Lower lobe of right lung (tissue), 2 donors: ENCODE results near the gene SHC1. TPM values are rescaled to one million over a fixed set of nuclear protein-coding genes. Genes with fewer than 3 reads are reported as not detected.
A peak's percentile ranks its signal among the peaks of the same experiment; 100 is the strongest.

Experiments used
- ATAC-seq, 2 donors: fragments of 200-7000 bp; cut with Tn5 transposase; one replicate each; pipeline ENCODE4 v1.9.1; 2020 to 2022; ENCODE audit warnings: mild to moderate bottlenecking in 2 of 2, moderate library complexity in 2 of 2
- DNase-seq: peaks from one replicate; pipeline ENCODE4 v3.0.0-alpha.2; 2020
- H3K27ac ChIP-seq: fragments of 200-600 bp; one replicate; pipeline ENCODE4 v1.8.0; 2022
- H3K27me3 ChIP-seq: fragments of 200-600 bp; one replicate; pipeline ENCODE4 v1.8.0; 2022; ENCODE audit warnings: low read depth
- H3K36me3 ChIP-seq: fragments of 200-600 bp; one replicate; pipeline ENCODE4 v1.8.0; 2022; ENCODE audit warnings: mild to moderate bottlenecking
- H3K4me1 ChIP-seq: fragments of 200-600 bp; one replicate; pipeline ENCODE4 v1.8.0; 2022
- H3K4me3 ChIP-seq: fragments of 200-600 bp; one replicate; pipeline ENCODE4 v1.8.0; 2022; ENCODE audit warnings: mild to moderate bottlenecking
- H3K9me3 ChIP-seq: fragments of 200-600 bp; one replicate; pipeline ENCODE4 v1.8.0; 2022
- CTCF ChIP-seq: fragments of 200-600 bp; IDR thresholded peaks from one replicate; pipeline ENCODE4 v1.8.0; 2022; ENCODE audit warnings: antibody characterized with exemption, mild to moderate bottlenecking
- intact Hi-C: fragments of 100-400 bp; cut with DNase I; formaldehyde crosslinking; loops from one replicate; pipeline ENCODE4 v1.11.0; 2022
- total RNA-seq: library from RNA; stranded (reverse); fragmentation: NEBNext Ultra II Directional; extraction: Animal tissue kit (Norgen Biotek cat#: 25700); gene quantifications from one replicate; pipeline ENCODE4 v1.2.1, GENCODE V29; 2021
- donor health status: DM: no; HTN: yes; CAD: no; lungs with severe emphysema.

The SHC1 gene
- total RNA-seq, 1 donor from 2014 or later: 94.8 TPM

GRCh38 chr1:155013632-155014031 is 43.1 kb upstream of the SHC1 start:
- no peak for TF ChIP-seq CTCF
- intact Hi-C loops: no loop called here
- H3K36me3 ChIP-seq: peaks cover 34% of the 10 kb centered on the region
- H3K4me3 ChIP-seq: no peak overlapping the region
- H3K9me3 ChIP-seq: no peaks in the 10 kb centered on the region
- peaks cover 89% of the 10 kb centered on the region for H3K4me1 ChIP-seq
- H3K27me3 ChIP-seq: no peaks in the 10 kb centered on the region
- no peak for ATAC-seq
- H3K27ac ChIP-seq: no peak overlapping the region
- DNase-seq: no peak

GRCh38 chr1:155012776-155013602 is 42.4 kb upstream of the SHC1 start:
- Histone ChIP-seq H3K27me3 (no peaks in the 10 kb centered on the region), H3K4me1 (peaks cover 89% of the 10 kb centered on the region), H3K9me3 (no peaks in the 10 kb centered on the region), H3K4me3 (peak overlapping the region; percentile 1), H3K36me3 (peaks cover 34% of the 10 kb centered on the region), H3K27ac (no peak overlapping the region)
- intact Hi-C loops: no loop called here
- TF ChIP-seq CTCF: no peak
- ATAC-seq (no peak), DNase-seq (no peak)

GRCh38 chr1:155012026-155012546 is 41.5 kb upstream of the SHC1 start:
- H3K36me3 ChIP-seq: peaks cover 34% of the 10 kb centered on the region
- no peak overlapping the region for H3K4me3 ChIP-seq
- no peak for TF ChIP-seq CTCF
- H3K4me1 ChIP-seq: peaks cover 89% of the 10 kb centered on the region
- H3K27me3 ChIP-seq: no peaks in the 10 kb centered on the region
- ATAC-seq (peak; percentile 66 to 68), DNase-seq (peak; percentile 85)
- intact Hi-C loops: no loop called here
- peak overlapping the region; percentile 76 for H3K27ac ChIP-seq
- no peaks in the 10 kb centered on the region for H3K9me3 ChIP-seq

GRCh38 chr1:155011437-155012025 is 41.0 kb upstream of the SHC1 start:
- Histone ChIP-seq H3K9me3 (no peaks in the 10 kb centered on the region), H3K4me1 (peaks cover 89% of the 10 kb centered on the region), H3K27ac (peak overlapping the region; percentile 76), H3K4me3 (no peak overlapping the region), H3K27me3 (no peaks in the 10 kb centered on the region), H3K36me3 (peaks cover 31% of the 10 kb centered on the region)
- no peak for TF ChIP-seq CTCF
- DNase-seq (no peak), ATAC-seq (no peak)
- intact Hi-C loops: no loop called here

- peaks cover 26% of the 10 kb centered on the region for H3K36me3 ChIP-seq
- intact Hi-C loops: no loop called here
- no peak for ATAC-seq
- H3K4me1 ChIP-seq: peaks cover 89% of the 10 kb centered on the region
- TF ChIP-seq CTCF: no peak
- no peaks in the 10 kb centered on the region for H3K9me3 ChIP-seq
- peak overlapping the region; percentile 49 for H3K4me3 ChIP-seq
- peak overlapping the region; percentile 76 for H3K27ac ChIP-seq
- no peaks in the 10 kb centered on the region for H3K27me3 ChIP-seq
- DNase-seq: no peak
Measured at GRCh38 chr1:155011004-155011416, 40.5 kb upstream of the SHC1 start.
